Fibroblast of lung (primary cell): Measurements from ENCODE around the gene DYNC2I2.

Experiments
- EZH2 ChIP-seq: IDR thresholded peaks from 2 replicates; pipeline ENCODE4 v1.5.1; 2012; ENCODE audit warnings: low read length, control low read depth, mild to moderate bottlenecking; ENCODE audit errors: missing control alignments
- TF ChIP-seq, protein P1 (sequence below), 2 donors: IDR thresholded peaks in 1 of 2; conservative IDR thresholded peaks in 1 of 2; 1 replicate in 1 of 2; 2 replicates in 1 of 2; pipeline ENCODE4 v1.5.1; 2011 to 2012; ENCODE audit warnings: low read length in 2 of 2, control low read depth in 1 of 2, inconsistent platforms in 1 of 2, low read depth in 1 of 2, mild to moderate bottlenecking in 1 of 2

DNA sequence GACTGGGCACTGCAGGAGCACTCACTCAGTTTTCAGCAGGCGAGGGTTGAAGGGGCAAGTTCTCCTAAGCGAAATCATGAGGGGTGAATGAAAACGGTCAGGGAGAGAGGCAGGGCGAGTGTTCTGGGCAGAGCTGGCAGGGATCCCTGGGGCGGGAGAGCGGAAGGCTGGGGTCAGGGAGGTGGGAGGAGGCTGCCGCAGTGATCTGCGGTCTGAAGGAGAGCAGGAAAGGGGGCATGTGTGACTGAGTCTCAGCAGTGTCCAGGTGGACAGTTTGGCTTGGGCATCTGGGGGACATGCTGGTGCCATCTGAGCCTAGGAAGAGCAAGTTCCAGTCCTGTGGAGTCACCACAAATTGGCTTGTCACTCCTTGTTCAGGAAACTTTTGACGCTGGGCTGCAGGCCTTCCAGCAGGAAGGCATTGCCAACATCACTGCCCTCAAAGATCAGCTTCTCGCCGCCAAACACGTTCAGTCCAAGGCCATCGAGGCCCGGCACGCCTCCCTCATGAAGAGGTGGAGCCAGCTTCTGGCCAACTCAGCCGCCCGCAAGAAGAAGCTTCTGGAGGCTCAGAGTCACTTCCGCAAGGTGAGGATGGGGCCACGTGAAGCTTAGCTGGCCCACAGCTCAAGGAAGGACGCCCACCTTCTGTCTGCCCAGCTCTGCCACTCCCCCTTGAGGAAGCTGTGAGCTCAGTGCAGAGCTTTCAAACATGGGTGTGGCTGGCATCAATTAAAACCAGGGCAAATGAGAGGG lies 31.1 kb downstream of the DYNC2I2 start:
- TF ChIP-seq, protein P1, sequence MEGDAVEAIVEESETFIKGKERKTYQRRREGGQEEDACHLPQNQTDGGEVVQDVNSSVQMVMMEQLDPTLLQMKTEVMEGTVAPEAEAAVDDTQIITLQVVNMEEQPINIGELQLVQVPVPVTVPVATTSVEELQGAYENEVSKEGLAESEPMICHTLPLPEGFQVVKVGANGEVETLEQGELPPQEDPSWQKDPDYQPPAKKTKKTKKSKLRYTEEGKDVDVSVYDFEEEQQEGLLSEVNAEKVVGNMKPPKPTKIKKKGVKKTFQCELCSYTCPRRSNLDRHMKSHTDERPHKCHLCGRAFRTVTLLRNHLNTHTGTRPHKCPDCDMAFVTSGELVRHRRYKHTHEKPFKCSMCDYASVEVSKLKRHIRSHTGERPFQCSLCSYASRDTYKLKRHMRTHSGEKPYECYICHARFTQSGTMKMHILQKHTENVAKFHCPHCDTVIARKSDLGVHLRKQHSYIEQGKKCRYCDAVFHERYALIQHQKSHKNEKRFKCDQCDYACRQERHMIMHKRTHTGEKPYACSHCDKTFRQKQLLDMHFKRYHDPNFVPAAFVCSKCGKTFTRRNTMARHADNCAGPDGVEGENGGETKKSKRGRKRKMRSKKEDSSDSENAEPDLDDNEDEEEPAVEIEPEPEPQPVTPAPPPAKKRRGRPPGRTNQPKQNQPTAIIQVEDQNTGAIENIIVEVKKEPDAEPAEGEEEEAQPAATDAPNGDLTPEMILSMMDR (conservative IDR thresholded peaks at IDR 0.05 in 1 of 2, IDR thresholded peaks at IDR 0.05 in 1 of 2; ENCODE audit: low read depth in 1 of 2, low read length in 2 of 2), result no peak
- no peak for TF ChIP-seq EZH2
